Neural crest cell (in vitro differentiated cells): Measurements from ENCODE around the gene SLC5A2. TPM values are rescaled to one million over a fixed set of nuclear protein-coding genes. Genes with fewer than 3 reads are reported as not detected.

Experiments used
- DNase-seq: peaks from one replicate; pipeline ENCODE4 v3.0.0; 2021; ENCODE audit warnings: low read depth, mixed read lengths, low spot score
- H3K27ac Mint-ChIP-seq: one replicate; pipeline ENCODE4 v1.8.0; 2021; ENCODE audit warnings: mild to moderate bottlenecking, mixed read lengths; ENCODE audit not compliant: unreplicated experiment
- H3K27me3 Mint-ChIP-seq: 2 replicates; pipeline ENCODE4 v1.8.0; 2021; ENCODE audit warnings: low read depth, mild to moderate bottlenecking, mixed read lengths
- H3K36me3 Mint-ChIP-seq: 2 replicates; pipeline ENCODE4 v1.8.0; 2021; ENCODE audit warnings: low read depth, mild to moderate bottlenecking, mixed read lengths
- H3K4me1 Mint-ChIP-seq: 2 replicates; pipeline ENCODE4 v1.8.0; 2021; ENCODE audit warnings: mixed read lengths
- H3K4me3 Mint-ChIP-seq: one replicate; pipeline ENCODE4 v1.8.0; 2021; ENCODE audit warnings: mild to moderate bottlenecking, mixed read lengths
- H3K9me3 Mint-ChIP-seq: 2 replicates; pipeline ENCODE4 v1.8.0; 2021; ENCODE audit warnings: mixed read lengths
- total RNA-seq: library from RNA; stranded (reverse); gene quantifications from 2 replicates; pipeline ENCODE4 v1.2.1, GENCODE V29; 2021
- TF ChIP-seq, protein P1 (sequence below): fragments of 200-600 bp; sonication (generic); conservative IDR thresholded peaks from 2 replicates; pipeline ENCODE4 v1.5.0; 2021; ENCODE audit warnings: antibody characterized with exemption, mild to moderate bottlenecking

Gene SLC5A2
- total RNA-seq, 1 donor from 2014 or later, result not detected

DNA sequence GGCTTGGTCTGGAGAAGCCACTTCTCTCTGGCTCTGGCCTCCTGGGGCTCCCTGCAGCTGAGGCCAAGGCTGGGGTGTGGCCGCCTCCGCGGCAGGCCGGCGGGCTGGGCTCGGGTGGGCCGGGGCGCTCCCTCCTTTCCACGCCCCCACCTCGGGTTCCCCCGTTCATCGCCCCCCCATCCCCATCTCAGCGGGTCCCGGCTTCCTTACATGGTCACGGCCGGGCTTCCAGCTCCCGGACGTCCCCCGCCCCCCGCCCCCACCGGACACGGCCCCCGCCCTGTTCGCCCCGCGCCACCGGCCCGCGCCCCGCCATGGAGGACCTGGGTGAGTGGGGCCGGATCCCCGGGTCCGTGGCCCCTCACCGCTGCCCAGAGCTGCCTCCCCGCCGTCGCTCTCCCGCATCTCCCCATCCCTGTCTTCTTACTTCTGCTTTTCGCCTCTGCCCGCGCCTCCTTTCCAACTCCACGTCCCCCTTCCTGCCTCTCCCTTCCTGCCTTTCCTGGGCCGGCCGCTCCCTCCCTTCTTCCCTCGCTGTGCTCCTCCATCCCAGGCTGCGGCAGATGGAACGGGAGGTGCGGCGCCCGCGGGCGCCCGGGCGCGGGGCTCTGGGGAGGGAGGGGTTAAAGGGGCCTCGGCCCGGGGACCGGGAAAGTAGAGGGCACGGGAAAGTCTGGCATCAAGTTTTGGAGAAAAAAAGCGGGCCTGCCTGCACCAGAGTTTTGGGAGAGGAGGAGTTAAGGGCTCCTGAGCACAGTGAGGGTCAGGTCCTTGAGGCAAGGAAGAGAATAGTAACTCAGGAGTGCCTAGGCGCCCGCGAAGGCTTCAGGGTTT, 10.8 kb upstream of the SLC5A2 start, which contains the start of gene TGFB1I1:
TGFB1I1 (plus strand) TSS at position 278 of the 834 bp plus-strand sequence; CDS start at position 315, 37 bp downstream.
- TF ChIP-seq, protein P1, sequence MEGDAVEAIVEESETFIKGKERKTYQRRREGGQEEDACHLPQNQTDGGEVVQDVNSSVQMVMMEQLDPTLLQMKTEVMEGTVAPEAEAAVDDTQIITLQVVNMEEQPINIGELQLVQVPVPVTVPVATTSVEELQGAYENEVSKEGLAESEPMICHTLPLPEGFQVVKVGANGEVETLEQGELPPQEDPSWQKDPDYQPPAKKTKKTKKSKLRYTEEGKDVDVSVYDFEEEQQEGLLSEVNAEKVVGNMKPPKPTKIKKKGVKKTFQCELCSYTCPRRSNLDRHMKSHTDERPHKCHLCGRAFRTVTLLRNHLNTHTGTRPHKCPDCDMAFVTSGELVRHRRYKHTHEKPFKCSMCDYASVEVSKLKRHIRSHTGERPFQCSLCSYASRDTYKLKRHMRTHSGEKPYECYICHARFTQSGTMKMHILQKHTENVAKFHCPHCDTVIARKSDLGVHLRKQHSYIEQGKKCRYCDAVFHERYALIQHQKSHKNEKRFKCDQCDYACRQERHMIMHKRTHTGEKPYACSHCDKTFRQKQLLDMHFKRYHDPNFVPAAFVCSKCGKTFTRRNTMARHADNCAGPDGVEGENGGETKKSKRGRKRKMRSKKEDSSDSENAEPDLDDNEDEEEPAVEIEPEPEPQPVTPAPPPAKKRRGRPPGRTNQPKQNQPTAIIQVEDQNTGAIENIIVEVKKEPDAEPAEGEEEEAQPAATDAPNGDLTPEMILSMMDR, result no peak
- no peaks in the 10 kb centered on the region for H3K36me3 Mint-ChIP-seq
- H3K4me3 Mint-ChIP-seq, result peak within 1 kb of the TSS; percentile 87
- H3K27me3 Mint-ChIP-seq, result peaks cover 56% of the 10 kb centered on the region
- peak within 1 kb of the TSS; percentile 62 for H3K27ac Mint-ChIP-seq
- H3K9me3 Mint-ChIP-seq, result no peaks in the 10 kb centered on the region
- no peak for DNase-seq
- H3K4me1 Mint-ChIP-seq, result peaks cover 26% of the 10 kb centered on the region

GRCh38 chr16:31472709-31473203, 10.2 kb upstream of the SLC5A2 start:
- Mint-ChIP-seq H3K27ac (no peak overlapping the region), H3K4me1 (peaks cover 29% of the 10 kb centered on the region), H3K4me3 (peak overlapping the region; percentile 87), H3K27me3 (peaks cover 63% of the 10 kb centered on the region), H3K9me3 (no peaks in the 10 kb centered on the region), H3K36me3 (no peaks in the 10 kb centered on the region)
- TF ChIP-seq, protein P1, result peak; percentile 65
- no peak for DNase-seq

DNA sequence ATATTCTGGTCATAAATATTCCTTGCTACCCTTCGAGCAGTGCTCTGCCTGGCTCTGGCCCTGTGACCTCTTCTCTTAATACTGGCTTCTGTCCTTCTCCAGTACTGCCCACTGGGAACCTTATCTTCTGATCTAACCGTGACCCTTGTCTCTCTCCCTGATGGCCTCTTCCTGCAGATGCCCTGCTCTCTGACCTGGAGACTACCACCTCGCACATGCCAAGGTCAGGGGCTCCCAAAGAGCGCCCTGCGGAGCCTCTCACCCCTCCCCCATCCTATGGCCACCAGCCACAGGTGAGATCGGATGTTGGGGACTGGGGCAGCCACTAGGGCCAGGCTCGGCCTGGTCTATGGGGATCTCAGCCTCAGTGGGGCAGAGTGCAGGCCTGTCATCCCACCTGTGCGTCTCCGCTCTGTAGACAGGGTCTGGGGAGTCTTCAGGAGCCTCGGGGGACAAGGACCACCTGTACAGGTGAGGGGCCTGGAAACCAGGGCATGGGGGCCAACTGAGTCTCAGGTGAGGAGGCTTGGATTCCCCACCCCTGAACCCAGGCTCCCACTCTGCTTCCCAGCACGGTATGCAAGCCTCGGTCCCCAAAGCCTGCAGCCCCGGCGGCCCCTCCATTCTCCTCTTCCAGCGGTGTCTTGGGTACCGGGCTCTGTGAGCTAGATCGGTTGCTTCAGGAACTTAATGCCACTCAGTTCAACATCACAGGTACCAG, 9.5 kb upstream of the SLC5A2 start:
- Mint-ChIP-seq H3K36me3 (no peaks in the 10 kb centered on the region), H3K27ac (no peak overlapping the region), H3K4me3 (peak overlapping the region; percentile 87), H3K4me1 (peaks cover 33% of the 10 kb centered on the region), H3K27me3 (peaks cover 69% of the 10 kb centered on the region), H3K9me3 (no peaks in the 10 kb centered on the region)
- TF ChIP-seq, protein P1, result no peak
- DNase-seq, result no peak

GRCh38 chr16:31474173-31474714, 8.7 kb upstream of the SLC5A2 start:
- Mint-ChIP-seq H3K27me3 (peaks cover 76% of the 10 kb centered on the region), H3K4me1 (peaks cover 33% of the 10 kb centered on the region), H3K4me3 (peak overlapping the region; percentile 64), H3K9me3 (no peaks in the 10 kb centered on the region), H3K27ac (no peak overlapping the region), H3K36me3 (no peaks in the 10 kb centered on the region)
- DNase-seq, result no peak
- TF ChIP-seq, protein P1, result no peak
